ENCODE data around the gene TEDC1.

TEDC1 gene

GRCh38 chr14:105517096-105517495, 26.1 kb downstream of the TEDC1 start:
- no peak for DNase-seq (ENCODE audit: low read depth in 1 of 2, low spot score in 1 of 2)

- DNase-seq (ENCODE audit: low read depth in 1 of 2, low spot score in 1 of 2): no peak
These were observed 29.1 kb downstream of the TEDC1 start for GRCh38 chr14:105519946-105520698.

- DNase-seq (ENCODE audit: low read depth in 1 of 2, low spot score in 1 of 2): no peak
These were observed 34.3 kb downstream of the TEDC1 start for GRCh38 chr14:105525326-105525725.

- no peak for DNase-seq (ENCODE audit: low read depth in 1 of 2, low spot score in 1 of 2)
These were observed 35.1 kb downstream of the TEDC1 start, which contains the start of gene TMEM121 for GRCh38 chr14:105525861-105526775. Gene TMEM121, plus strand, starts transcription at chr14:105526583. Its CDS starts 2,252 bp downstream, at chr14:105528835.

GRCh38 chr14:105526776-105527380, 35.8 kb downstream of the TEDC1 start:
- no peak for DNase-seq (ENCODE audit: low read depth in 1 of 2, low spot score in 1 of 2)

- DNase-seq (ENCODE audit: low read depth in 1 of 2, low spot score in 1 of 2): no peak
These were observed 36.4 kb downstream of the TEDC1 start for GRCh38 chr14:105527381-105527825.

GRCh38 chr14:105527826-105528585, 37.0 kb downstream of the TEDC1 start:
- DNase-seq (ENCODE audit: low read depth in 1 of 2, low spot score in 1 of 2): peak; percentile 66 to 76

- DNase-seq (ENCODE audit: low read depth in 1 of 2, low spot score in 1 of 2): peak in 1 of 2 donors; percentile 48
These were observed 37.7 kb downstream of the TEDC1 start for GRCh38 chr14:105528586-105529318.

- DNase-seq (ENCODE audit: low read depth in 1 of 2, low spot score in 1 of 2): peak in 1 of 2 donors; percentile 22
These were observed 38.2 kb downstream of the TEDC1 start for GRCh38 chr14:105529319-105529568.

- DNase-seq (ENCODE audit: low read depth in 1 of 2, low spot score in 1 of 2): peak in 1 of 2 donors; percentile 34
These were observed 38.7 kb downstream of the TEDC1 start for GRCh38 chr14:105529569-105530284.

GRCh38 chr14:105530285-105531087, 39.4 kb downstream of the TEDC1 start:
- no peak for DNase-seq (ENCODE audit: low read depth in 1 of 2, low spot score in 1 of 2)

GRCh38 chr14:105531088-105531893, 40.2 kb downstream of the TEDC1 start:
- no peak for DNase-seq (ENCODE audit: low read depth in 1 of 2, low spot score in 1 of 2)

- DNase-seq (ENCODE audit: low read depth in 1 of 2, low spot score in 1 of 2): no peak
These were observed 41.0 kb downstream of the TEDC1 start for GRCh38 chr14:105531894-105532623.

- no peak for DNase-seq (ENCODE audit: low read depth in 1 of 2, low spot score in 1 of 2)
These were observed 41.7 kb downstream of the TEDC1 start for GRCh38 chr14:105532735-105533141.

GRCh38 chr14:105533391-105533790, 42.3 kb downstream of the TEDC1 start:
- DNase-seq (ENCODE audit: low read depth in 1 of 2, low spot score in 1 of 2): no peak

- DNase-seq (ENCODE audit: low read depth in 1 of 2, low spot score in 1 of 2): no peak
These were observed 42.9 kb downstream of the TEDC1 start for GRCh38 chr14:105533811-105534498.

GRCh38 chr14:105534586-105534985, 43.5 kb downstream of the TEDC1 start:
- DNase-seq (ENCODE audit: low read depth in 1 of 2, low spot score in 1 of 2): no peak
